Measurements from ENCODE around the gene APOD.

APOD gene

DNA sequence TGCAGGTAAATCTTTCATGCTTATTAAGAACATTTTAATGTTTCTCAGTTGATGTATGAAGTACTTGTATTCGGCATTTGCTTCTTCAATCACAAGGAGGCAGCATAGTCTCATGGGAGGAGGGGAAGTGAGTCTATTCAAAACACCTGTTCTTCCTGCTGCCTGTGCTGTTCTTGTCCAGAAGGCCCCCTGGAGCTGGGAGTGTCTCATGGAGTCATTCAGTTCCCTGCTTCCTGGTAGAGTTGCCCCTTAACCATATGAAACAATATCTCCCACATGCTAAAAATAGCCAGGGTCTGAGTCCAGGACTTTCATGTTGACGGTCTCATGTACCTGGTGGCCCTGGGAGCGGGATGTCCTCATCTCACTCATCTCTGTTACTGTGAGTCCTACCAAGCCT, 25.1 kb downstream of the APOD start:
- Histone ChIP-seq H3K4me3 (ENCODE audit: low read depth, low read length) (no peak overlapping the region), H3K4me1 (ENCODE audit: control insufficient read depth, insufficient read depth, low read length) (no peaks in the 10 kb centered on the region), H3K36me3 (ENCODE audit: control insufficient read depth, insufficient read depth, low read length) (no peaks in the 10 kb centered on the region), H3K9ac (ENCODE audit: low read depth, low read length) (no peak overlapping the region), H3K9me3 (ENCODE audit: control insufficient read depth, insufficient read depth, low read length) (no peaks in the 10 kb centered on the region), H3K27me3 (ENCODE audit: control insufficient read depth, insufficient read depth, low read length) (no peaks in the 10 kb centered on the region)

DNA sequence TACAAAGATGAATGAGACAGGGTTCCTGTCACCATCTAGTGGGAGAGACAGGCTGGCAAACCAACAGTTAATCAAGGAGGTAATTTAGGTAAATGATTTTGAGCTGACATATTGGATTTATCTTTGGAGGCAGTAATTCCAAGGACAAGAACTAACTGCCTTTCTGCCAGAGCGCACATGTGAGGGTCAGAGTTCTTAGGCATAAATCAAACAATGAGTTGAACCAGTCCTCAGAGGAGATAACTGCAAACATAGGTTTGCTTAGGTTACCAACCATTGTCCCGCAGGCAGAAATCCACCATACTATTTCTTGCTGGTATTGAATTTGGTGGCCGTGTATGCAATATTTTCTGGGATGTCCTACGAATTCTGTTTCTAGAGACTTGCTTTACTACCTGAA, 26.4 kb downstream of the APOD start:
- Histone ChIP-seq H3K4me1 (ENCODE audit: control insufficient read depth, insufficient read depth, low read length) (no peaks in the 10 kb centered on the region), H3K9ac (ENCODE audit: low read depth, low read length) (no peak overlapping the region), H3K36me3 (ENCODE audit: control insufficient read depth, insufficient read depth, low read length) (no peaks in the 10 kb centered on the region), H3K9me3 (ENCODE audit: control insufficient read depth, insufficient read depth, low read length) (no peaks in the 10 kb centered on the region), H3K4me3 (ENCODE audit: low read depth, low read length) (no peak overlapping the region), H3K27me3 (ENCODE audit: control insufficient read depth, insufficient read depth, low read length) (no peaks in the 10 kb centered on the region)

DNA sequence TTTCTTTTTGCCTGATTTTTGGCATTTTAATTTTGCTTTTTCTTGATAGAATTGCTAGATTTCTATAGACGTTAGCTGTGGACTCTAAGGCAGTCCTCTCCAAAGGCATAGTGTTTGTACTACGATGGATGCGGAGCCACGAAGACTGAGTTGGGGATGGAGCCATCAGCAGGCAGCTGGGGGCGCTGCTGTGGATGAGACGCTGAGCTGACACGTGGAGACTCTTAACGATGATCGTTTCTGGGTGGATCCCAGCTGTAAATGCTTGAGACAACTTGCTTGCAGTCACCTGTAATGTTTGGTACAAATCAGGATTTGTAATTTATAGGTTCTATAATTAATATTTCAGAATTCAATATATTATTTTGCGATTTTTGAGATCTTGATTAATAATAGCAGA, 27.4 kb downstream of the APOD start:
- no peaks in the 10 kb centered on the region for H3K4me1 ChIP-seq (ENCODE audit: control insufficient read depth, insufficient read depth, low read length)

DNA sequence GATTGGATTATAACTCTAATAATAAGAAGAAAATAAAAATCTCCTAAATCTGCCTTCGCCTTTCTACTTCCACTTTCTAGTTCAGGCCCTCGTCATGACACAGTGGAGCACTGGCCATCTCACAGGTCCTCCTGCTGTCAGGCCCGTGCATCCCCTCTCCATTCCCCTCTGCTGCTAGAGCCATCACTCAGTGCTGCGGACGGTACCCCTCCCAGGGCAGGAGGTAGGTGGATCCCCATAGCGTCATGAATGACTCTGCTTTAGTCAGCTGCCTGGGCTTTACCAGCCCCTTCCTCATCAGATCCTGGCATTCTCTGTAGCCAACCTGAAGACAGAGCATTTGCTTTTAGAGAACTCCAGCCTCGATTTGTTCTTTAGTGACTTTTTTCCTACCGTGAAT, 28.6 kb downstream of the APOD start:
- H3K36me3 ChIP-seq (ENCODE audit: control insufficient read depth, insufficient read depth, low read length), result no peaks in the 10 kb centered on the region
- H3K9me3 ChIP-seq (ENCODE audit: control insufficient read depth, insufficient read depth, low read length), result no peaks in the 10 kb centered on the region
- H3K4me1 ChIP-seq (ENCODE audit: control insufficient read depth, insufficient read depth, low read length), result no peaks in the 10 kb centered on the region
- no peak overlapping the region for H3K9ac ChIP-seq (ENCODE audit: low read depth, low read length)
- H3K27me3 ChIP-seq (ENCODE audit: control insufficient read depth, insufficient read depth, low read length), result no peaks in the 10 kb centered on the region
- H3K4me3 ChIP-seq (ENCODE audit: low read depth, low read length), result no peak overlapping the region

More for the DNA sequence above, 27.4 kb downstream of the APOD start:
- Histone ChIP-seq H3K36me3 (ENCODE audit: control insufficient read depth, insufficient read depth, low read length) (no peaks in the 10 kb centered on the region), H3K4me3 (ENCODE audit: low read depth, low read length) (no peak overlapping the region), H3K9me3 (ENCODE audit: control insufficient read depth, insufficient read depth, low read length) (no peaks in the 10 kb centered on the region), H3K27me3 (ENCODE audit: control insufficient read depth, insufficient read depth, low read length) (no peaks in the 10 kb centered on the region), H3K9ac (ENCODE audit: low read depth, low read length) (no peak overlapping the region)

DNA sequence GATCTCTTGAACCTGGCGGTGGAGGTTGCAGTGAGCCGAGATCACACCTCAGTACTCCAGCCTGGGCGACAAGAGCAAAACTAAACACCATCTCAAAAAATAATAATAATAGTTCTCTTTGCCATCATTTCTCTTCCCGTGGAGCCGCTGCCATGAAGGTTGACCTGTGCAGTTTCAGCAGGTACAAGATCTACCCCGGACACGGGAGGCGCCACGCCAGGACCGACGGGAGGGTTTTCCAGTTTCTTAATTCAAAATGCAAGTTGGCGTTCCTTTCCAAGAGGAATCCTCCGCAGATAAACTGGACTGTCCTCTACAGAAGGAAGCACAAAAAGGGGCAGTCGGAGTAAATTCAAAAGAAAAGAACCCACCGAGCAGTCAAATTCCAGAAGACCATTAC, 29.3 kb downstream of the APOD start:
- H3K36me3 ChIP-seq (ENCODE audit: control insufficient read depth, insufficient read depth, low read length), result no peaks in the 10 kb centered on the region
- no peaks in the 10 kb centered on the region for H3K4me1 ChIP-seq (ENCODE audit: control insufficient read depth, insufficient read depth, low read length)
- no peak overlapping the region for H3K9ac ChIP-seq (ENCODE audit: low read depth, low read length)

DNA sequence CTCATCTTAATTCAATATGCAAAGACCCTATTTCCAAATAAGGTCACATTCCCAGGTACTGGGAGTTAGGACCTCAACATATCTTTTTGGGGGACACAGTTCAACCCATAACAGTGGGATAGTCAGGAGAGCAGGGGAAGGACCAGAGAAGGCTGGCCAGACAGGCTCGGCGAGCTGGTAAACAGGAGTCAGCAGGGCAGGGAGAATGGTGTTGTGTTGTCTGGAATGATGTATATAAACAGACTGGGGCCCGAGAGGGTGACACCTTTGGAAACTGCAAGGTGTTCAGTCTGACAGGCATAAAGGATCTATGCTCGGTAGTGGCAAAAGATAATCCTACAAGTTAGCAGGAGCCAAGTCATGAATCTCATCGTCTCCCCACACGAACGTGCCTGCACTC, 30.5 kb downstream of the APOD start:
- no peak overlapping the region for H3K9ac ChIP-seq (ENCODE audit: low read depth, low read length)
- no peak overlapping the region for H3K4me3 ChIP-seq (ENCODE audit: low read depth, low read length)
- H3K4me1 ChIP-seq (ENCODE audit: control insufficient read depth, insufficient read depth, low read length), result peaks cover 5% of the 10 kb centered on the region
- H3K27me3 ChIP-seq (ENCODE audit: control insufficient read depth, insufficient read depth, low read length), result no peaks in the 10 kb centered on the region
- H3K9me3 ChIP-seq (ENCODE audit: control insufficient read depth, insufficient read depth, low read length), result no peaks in the 10 kb centered on the region
- H3K36me3 ChIP-seq (ENCODE audit: control insufficient read depth, insufficient read depth, low read length), result no peaks in the 10 kb centered on the region

More for the DNA sequence above, 29.3 kb downstream of the APOD start:
- no peaks in the 10 kb centered on the region for H3K9me3 ChIP-seq (ENCODE audit: control insufficient read depth, insufficient read depth, low read length)
- H3K4me3 ChIP-seq (ENCODE audit: low read depth, low read length), result no peak overlapping the region
- no peaks in the 10 kb centered on the region for H3K27me3 ChIP-seq (ENCODE audit: control insufficient read depth, insufficient read depth, low read length)

DNA sequence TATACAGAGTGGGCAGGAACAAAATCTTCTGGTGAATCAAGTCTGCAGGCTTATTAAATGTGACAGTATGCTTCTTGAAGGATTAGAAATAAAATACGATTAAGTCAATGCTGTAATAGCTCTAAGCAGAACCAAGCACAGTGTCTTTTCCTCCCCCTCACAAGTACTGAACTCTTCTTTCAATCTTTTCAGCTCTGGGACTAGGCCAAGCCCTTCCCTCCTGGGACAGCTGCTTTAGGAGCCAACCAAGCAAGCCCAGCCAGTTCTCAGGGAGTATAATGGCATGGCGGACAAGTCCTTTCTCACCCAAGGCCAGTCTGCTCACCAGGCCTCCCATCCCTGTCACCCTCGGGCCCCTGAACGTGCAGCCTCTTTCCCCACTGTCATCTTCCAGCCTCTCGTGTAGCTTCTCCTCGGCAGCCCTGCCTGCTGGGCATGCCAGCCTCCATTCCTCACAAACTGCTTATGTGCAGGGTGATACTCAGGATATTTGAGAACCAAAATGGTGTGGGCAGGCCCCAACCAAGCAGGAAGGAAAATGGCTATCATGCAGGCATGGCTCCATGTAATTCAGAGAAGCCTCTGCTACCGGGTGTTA, 32.3 kb downstream of the APOD start:
- Histone ChIP-seq H3K4me1 (ENCODE audit: control insufficient read depth, insufficient read depth, low read length) (peaks cover 11% of the 10 kb centered on the region), H3K9me3 (ENCODE audit: control insufficient read depth, insufficient read depth, low read length) (no peaks in the 10 kb centered on the region), H3K27me3 (ENCODE audit: control insufficient read depth, insufficient read depth, low read length) (no peaks in the 10 kb centered on the region), H3K9ac (ENCODE audit: low read depth, low read length) (no peak overlapping the region), H3K4me3 (ENCODE audit: low read depth, low read length) (no peak overlapping the region), H3K36me3 (ENCODE audit: control insufficient read depth, insufficient read depth, low read length) (no peaks in the 10 kb centered on the region)

DNA sequence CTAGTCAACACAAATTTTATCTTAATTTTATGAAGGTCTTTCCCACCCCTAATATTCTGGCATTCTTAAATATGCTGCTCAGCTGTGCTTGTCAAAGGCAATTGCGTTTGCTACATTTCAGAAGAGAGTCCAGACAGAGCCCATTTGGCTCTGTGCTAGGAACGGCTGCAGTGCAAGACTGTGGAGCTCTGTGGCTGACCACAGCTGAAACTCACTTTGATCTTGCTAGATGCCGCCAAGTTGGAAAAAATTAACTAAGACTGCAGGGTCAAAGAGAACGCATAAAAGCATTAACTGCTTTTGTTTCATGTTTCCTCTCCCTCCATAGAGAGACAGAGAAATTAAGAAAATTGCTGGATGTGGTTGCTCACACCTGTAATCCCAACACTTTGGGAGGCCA, 33.0 kb downstream of the APOD start:
- Histone ChIP-seq H3K4me3 (ENCODE audit: low read depth, low read length) (no peak overlapping the region), H3K4me1 (ENCODE audit: control insufficient read depth, insufficient read depth, low read length) (peaks cover 11% of the 10 kb centered on the region), H3K27me3 (ENCODE audit: control insufficient read depth, insufficient read depth, low read length) (peaks cover 5% of the 10 kb centered on the region), H3K9ac (ENCODE audit: low read depth, low read length) (no peak overlapping the region), H3K36me3 (ENCODE audit: control insufficient read depth, insufficient read depth, low read length) (no peaks in the 10 kb centered on the region), H3K9me3 (ENCODE audit: control insufficient read depth, insufficient read depth, low read length) (no peaks in the 10 kb centered on the region)

DNA sequence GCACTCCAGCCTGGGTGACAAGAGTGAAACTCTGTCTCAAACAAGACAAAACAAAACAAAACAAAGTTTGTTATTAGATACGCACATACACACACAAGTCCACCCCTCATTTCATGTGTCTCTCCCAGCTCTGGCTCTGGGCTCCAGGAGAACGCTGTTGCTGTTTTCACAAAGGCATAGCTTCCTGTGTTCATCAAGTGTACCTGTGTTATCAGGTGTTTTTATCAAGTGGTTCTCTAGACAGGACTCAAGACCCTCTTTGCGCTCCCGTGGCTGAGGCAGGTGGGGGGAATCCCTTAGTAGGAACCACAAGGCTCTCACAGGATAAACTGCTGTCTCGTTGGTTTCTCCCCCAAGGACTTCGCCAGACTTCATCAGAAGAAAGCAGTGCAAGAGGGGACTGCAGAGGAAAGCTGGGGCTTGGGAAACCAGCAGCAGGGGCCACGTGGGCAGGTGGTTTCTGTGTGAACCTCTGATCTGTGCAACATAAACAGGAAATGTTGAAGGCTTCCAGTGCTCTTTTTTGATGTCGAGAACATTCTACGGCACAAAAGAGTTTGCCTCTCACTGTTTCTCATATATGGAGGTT, 33.7 kb downstream of the APOD start:
- H3K9me3 ChIP-seq (ENCODE audit: control insufficient read depth, insufficient read depth, low read length), result no peaks in the 10 kb centered on the region
- peaks cover 8% of the 10 kb centered on the region for H3K27me3 ChIP-seq (ENCODE audit: control insufficient read depth, insufficient read depth, low read length)
- no peak overlapping the region for H3K4me3 ChIP-seq (ENCODE audit: low read depth, low read length)
- peaks cover 11% of the 10 kb centered on the region for H3K4me1 ChIP-seq (ENCODE audit: control insufficient read depth, insufficient read depth, low read length)
- H3K9ac ChIP-seq (ENCODE audit: low read depth, low read length), result no peak overlapping the region
- H3K36me3 ChIP-seq (ENCODE audit: control insufficient read depth, insufficient read depth, low read length), result no peaks in the 10 kb centered on the region

DNA sequence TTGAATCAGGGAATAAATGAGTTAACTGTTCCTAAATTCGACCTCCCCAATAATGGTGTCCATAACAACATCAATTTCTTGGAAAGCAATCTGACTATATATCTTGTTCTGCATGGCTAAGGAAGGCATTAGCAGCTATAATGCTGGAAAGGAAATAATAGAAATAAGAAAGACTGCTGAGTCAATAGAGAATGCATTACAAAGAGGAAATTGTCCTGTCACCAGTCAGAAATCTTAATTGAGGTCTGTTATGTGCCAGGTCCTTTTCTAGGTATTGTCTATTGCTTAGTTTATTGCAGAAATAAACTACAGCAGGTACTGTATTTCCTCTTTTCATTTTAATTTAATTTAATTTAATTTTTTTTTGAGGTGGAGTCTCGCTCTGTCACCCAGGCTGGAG, 34.8 kb downstream of the APOD start:
- Histone ChIP-seq H3K9ac (ENCODE audit: low read depth, low read length) (no peak overlapping the region), H3K27me3 (ENCODE audit: control insufficient read depth, insufficient read depth, low read length) (peaks cover 19% of the 10 kb centered on the region), H3K9me3 (ENCODE audit: control insufficient read depth, insufficient read depth, low read length) (no peaks in the 10 kb centered on the region), H3K36me3 (ENCODE audit: control insufficient read depth, insufficient read depth, low read length) (no peaks in the 10 kb centered on the region), H3K4me3 (ENCODE audit: low read depth, low read length) (no peak overlapping the region), H3K4me1 (ENCODE audit: control insufficient read depth, insufficient read depth, low read length) (peaks cover 11% of the 10 kb centered on the region)

DNA sequence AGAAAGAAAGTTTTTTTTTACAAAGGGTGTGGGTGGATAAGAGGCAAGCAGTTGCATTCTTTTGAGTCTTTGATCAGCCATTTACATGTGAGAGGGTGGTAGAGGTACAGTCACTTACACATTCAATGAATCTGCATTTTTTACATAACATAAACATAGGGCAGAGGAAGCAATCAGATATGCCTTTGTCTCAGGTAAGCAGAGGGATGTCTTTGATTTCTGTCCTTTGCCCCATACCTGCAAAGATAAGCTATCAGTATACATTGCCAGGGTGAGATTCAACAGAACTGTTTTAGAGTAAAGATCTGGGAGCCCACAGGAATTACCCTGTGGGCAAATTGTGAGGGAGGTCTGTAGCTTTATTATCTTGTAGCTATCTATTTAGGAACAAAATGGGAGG, 35.2 kb downstream of the APOD start:
- Histone ChIP-seq H3K9ac (ENCODE audit: low read depth, low read length) (no peak overlapping the region), H3K9me3 (ENCODE audit: control insufficient read depth, insufficient read depth, low read length) (no peaks in the 10 kb centered on the region), H3K27me3 (ENCODE audit: control insufficient read depth, insufficient read depth, low read length) (peaks cover 22% of the 10 kb centered on the region), H3K4me1 (ENCODE audit: control insufficient read depth, insufficient read depth, low read length) (peaks cover 11% of the 10 kb centered on the region), H3K4me3 (ENCODE audit: low read depth, low read length) (no peak overlapping the region), H3K36me3 (ENCODE audit: control insufficient read depth, insufficient read depth, low read length) (no peaks in the 10 kb centered on the region)

DNA sequence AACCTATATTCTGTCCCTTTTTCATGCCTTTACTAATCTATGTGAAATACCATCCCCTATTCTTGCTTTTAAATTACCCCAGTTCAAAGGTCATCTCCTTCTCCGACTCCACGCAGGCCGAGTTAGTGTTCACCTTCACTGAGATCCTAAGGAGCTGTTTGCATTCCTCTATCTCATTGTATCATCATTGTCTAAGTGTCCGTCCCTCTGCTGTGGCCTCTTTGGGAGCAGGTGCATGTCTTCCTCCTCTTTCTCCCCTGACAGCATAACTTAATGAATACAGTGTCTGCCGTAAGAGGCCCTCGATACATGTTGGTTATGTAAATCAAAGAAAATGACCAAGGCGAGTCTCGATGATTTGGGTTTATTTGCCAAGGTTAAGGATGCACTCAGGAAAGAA, 35.7 kb downstream of the APOD start:
- H3K9ac ChIP-seq (ENCODE audit: low read depth, low read length), result no peak overlapping the region
- no peak overlapping the region for H3K4me3 ChIP-seq (ENCODE audit: low read depth, low read length)
- peaks cover 11% of the 10 kb centered on the region for H3K4me1 ChIP-seq (ENCODE audit: control insufficient read depth, insufficient read depth, low read length)

More for the DNA sequence above, 35.7 kb downstream of the APOD start:
- Histone ChIP-seq H3K36me3 (ENCODE audit: control insufficient read depth, insufficient read depth, low read length) (no peaks in the 10 kb centered on the region), H3K27me3 (ENCODE audit: control insufficient read depth, insufficient read depth, low read length) (peaks cover 22% of the 10 kb centered on the region), H3K9me3 (ENCODE audit: control insufficient read depth, insufficient read depth, low read length) (no peaks in the 10 kb centered on the region)
